ENCODE results near the gene GADL1.

GADL1 gene

DNA sequence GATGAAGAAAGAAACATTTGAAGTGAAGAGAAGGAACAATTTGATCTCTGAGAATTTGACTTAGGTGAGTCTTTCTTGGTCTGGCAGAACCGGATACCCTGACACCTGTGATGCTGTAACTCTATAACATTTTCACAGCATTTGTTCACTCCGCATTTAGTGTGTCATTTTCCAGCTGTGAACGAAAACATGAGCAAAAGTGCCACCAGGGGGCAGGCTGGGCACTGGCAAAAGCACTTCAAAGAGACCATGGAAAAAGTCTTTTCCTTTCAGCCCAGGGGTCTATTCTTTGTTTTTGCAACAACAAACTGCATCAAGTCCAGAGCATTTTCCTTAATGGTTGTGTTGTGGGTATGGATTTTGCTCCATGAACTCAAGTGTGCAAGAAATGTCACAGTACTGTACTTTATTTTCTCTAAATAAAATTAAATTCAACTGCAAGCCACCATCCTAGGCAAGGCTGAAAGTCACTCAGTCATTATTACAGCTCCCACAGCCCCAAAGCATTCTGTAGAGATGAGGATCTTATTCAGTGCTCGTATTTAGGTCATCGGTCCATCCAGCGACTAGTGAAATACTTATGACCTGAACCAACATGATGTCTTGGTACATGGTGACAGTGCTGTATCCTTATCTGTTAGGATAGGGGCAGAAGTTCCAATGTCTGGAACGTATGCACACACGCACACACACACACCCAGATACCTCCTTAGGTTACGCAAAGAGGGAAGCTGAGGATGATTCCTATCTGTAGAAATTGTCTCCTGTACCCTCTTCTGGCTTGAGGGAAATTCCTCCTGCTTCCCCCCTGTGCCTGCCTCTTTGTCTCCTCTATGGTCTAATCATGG lies 125.5 kb downstream of the GADL1 start:
- H3K36me3 Mint-ChIP-seq, result no peaks in the 10 kb centered on the region
- no peaks in the 10 kb centered on the region for H3K9me3 Mint-ChIP-seq
- H3K27ac Mint-ChIP-seq, result no peak overlapping the region
- peak; percentile 36 for DNase-seq
- no peaks in the 10 kb centered on the region for H3K4me1 Mint-ChIP-seq
- no peak overlapping the region for H3K4me3 Mint-ChIP-seq
- ATAC-seq (replicated peaks), result peak; percentile 41 to 44
- H3K27me3 Mint-ChIP-seq, result peaks cover 0 to 6% of the 10 kb centered on the region in 2 donors

- Mint-ChIP-seq H3K4me3 (no peak overlapping the region), H3K36me3 (no peaks in the 10 kb centered on the region), H3K9me3 (no peaks in the 10 kb centered on the region), H3K27ac (no peak overlapping the region), H3K4me1 (no peaks in the 10 kb centered on the region), H3K27me3 (peaks cover 0 to 6% of the 10 kb centered on the region in 2 donors)
- ATAC-seq (replicated peaks) (no peak), DNase-seq (no peak)
These were observed 126.4 kb downstream of the GADL1 start for GRCh38 chr3:30768046-30768445.

DNA sequence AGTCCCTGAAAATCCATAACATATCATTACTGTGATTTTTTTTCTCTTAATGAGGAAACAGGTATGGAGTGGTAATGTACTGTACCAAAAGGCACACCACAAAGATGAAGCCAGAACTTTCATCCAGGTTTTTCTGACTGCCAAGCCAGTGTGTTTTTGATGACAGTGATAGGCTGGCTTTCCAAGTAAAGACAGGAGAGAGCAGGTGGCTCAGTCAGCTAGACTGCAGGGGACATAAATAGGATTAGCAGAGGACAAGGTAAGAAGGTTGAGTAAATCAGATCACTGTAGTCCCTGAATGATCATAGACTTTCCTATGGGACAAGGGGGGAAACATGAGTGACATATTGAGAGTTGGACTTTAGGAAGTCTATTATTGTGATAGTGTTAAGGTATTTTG lies 127.9 kb downstream of the GADL1 start:
- DNase-seq, result no peak
- Mint-ChIP-seq H3K36me3 (no peaks in the 10 kb centered on the region), H3K9me3 (no peaks in the 10 kb centered on the region), H3K4me3 (no peak overlapping the region), H3K27ac (no peak overlapping the region), H3K4me1 (no peaks in the 10 kb centered on the region), H3K27me3 (peaks cover 0 to 6% of the 10 kb centered on the region in 2 donors)
- no peak for ATAC-seq (replicated peaks)

GRCh38 chr3:30764891-30765290 lies 129.6 kb downstream of the GADL1 start:
- no peak overlapping the region for H3K4me3 Mint-ChIP-seq
- H3K9me3 Mint-ChIP-seq, result no peaks in the 10 kb centered on the region
- peaks cover 0 to 6% of the 10 kb centered on the region in 2 donors for H3K27me3 Mint-ChIP-seq
- no peak for ATAC-seq (replicated peaks)
- no peaks in the 10 kb centered on the region for H3K36me3 Mint-ChIP-seq
- no peaks in the 10 kb centered on the region for H3K4me1 Mint-ChIP-seq
- H3K27ac Mint-ChIP-seq, result no peak overlapping the region
- DNase-seq, result no peak

- H3K4me1 Mint-ChIP-seq, result no peaks in the 10 kb centered on the region
- no peaks in the 10 kb centered on the region for H3K36me3 Mint-ChIP-seq
- H3K27ac Mint-ChIP-seq, result no peak overlapping the region
- ATAC-seq (replicated peaks) (no peak), DNase-seq (no peak)
- peaks cover 0 to 6% of the 10 kb centered on the region in 2 donors for H3K27me3 Mint-ChIP-seq
- H3K9me3 Mint-ChIP-seq, result no peaks in the 10 kb centered on the region
- H3K4me3 Mint-ChIP-seq, result no peak overlapping the region
These were observed 130.2 kb downstream of the GADL1 start for GRCh38 chr3:30764281-30764680.

- Mint-ChIP-seq H3K27ac (no peak overlapping the region), H3K9me3 (no peaks in the 10 kb centered on the region), H3K4me3 (no peak overlapping the region), H3K27me3 (no peaks in the 10 kb centered on the region), H3K4me1 (no peaks in the 10 kb centered on the region), H3K36me3 (no peaks in the 10 kb centered on the region)
- no peak for ATAC-seq (replicated peaks)
- no peak for DNase-seq
These were observed 133.1 kb downstream of the GADL1 start for GRCh38 chr3:30761374-30761773.

DNA sequence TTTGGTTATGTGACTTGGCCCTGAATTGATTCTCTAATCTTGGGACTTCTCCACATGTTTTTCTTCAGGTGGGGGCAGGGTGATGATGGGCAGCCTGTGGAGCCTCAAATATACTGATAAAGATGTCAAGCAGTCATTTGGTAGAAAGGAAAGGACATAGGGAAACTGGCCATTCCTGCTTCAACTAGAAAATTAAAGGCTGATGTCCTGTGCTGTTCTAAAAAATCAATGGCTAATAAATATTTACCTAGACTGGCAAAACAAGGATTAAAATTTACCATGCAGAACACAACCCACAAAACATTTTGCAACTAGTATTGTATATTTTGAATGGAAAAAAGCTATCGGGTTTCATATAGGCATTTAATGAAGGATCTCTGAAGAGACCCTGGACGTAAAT lies 133.7 kb downstream of the GADL1 start:
- H3K27ac Mint-ChIP-seq, result no peak overlapping the region
- no peak for DNase-seq
- no peaks in the 10 kb centered on the region for H3K27me3 Mint-ChIP-seq
- no peak for ATAC-seq (replicated peaks)
- H3K36me3 Mint-ChIP-seq, result no peaks in the 10 kb centered on the region
- H3K4me3 Mint-ChIP-seq, result no peak overlapping the region
- H3K9me3 Mint-ChIP-seq, result no peaks in the 10 kb centered on the region
- peaks cover 2% of the 10 kb centered on the region in 2 donors for H3K4me1 Mint-ChIP-seq

GRCh38 chr3:30760040-30760695 lies 134.3 kb downstream of the GADL1 start:
- Mint-ChIP-seq H3K4me1 (peaks cover 3 to 6% of the 10 kb centered on the region in 2 donors), H3K27me3 (no peaks in the 10 kb centered on the region), H3K9me3 (no peaks in the 10 kb centered on the region), H3K36me3 (no peaks in the 10 kb centered on the region), H3K4me3 (no peak overlapping the region), H3K27ac (no peak overlapping the region)
- no peak for ATAC-seq (replicated peaks)
- no peak for DNase-seq

GRCh38 chr3:30756218-30756617 lies 138.2 kb downstream of the GADL1 start:
- Mint-ChIP-seq H3K27me3 (no peaks in the 10 kb centered on the region), H3K27ac (no peak overlapping the region), H3K36me3 (no peaks in the 10 kb centered on the region), H3K9me3 (no peaks in the 10 kb centered on the region), H3K4me3 (no peak overlapping the region), H3K4me1 (peaks cover 17 to 20% of the 10 kb centered on the region in 2 donors)
- DNase-seq, result no peak
- no peak for ATAC-seq (replicated peaks)

DNA sequence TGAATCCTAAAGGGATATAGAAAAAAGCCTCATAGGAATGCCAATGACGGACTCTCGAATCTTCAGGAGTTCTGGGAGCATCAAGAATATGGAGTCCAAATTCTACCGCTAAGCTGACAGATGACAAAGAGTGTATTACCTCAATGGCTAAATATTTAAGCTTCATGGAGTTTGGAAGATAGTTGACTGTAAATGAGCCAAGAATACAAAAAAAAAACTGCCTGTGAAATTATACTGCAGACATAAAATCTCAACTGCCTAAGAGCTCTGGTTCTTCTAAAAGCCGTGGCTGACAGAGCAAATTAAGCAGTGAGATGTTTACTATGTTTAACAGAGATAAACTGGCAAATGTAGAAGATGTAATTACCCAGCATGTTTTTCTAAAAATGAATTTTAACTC lies 140.0 kb downstream of the GADL1 start:
- Mint-ChIP-seq H3K27ac (no peak overlapping the region), H3K27me3 (no peaks in the 10 kb centered on the region), H3K9me3 (no peaks in the 10 kb centered on the region), H3K36me3 (no peaks in the 10 kb centered on the region), H3K4me3 (no peak overlapping the region), H3K4me1 (peaks cover 20 to 32% of the 10 kb centered on the region in 2 donors)
- ATAC-seq (replicated peaks) (no peak), DNase-seq (no peak)

DNA sequence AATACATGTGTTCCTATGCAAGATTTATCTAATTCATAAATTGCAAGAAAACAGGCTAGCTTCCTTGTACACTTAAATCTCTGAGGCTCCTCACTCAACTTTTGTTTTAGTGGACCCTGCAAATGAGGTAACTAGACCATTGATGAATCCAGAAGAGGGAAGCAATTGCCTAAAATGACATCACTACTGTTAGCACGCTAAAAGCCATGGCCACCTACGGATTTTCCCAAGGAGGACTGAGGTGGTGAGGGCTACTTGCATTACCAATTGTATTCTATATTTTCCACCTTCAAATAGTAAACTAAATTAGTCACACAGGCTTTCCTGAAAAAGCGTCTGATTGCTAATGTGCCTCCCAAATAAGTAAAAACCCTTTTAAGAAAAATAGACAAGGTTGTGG lies 140.7 kb downstream of the GADL1 start:
- no peaks in the 10 kb centered on the region for H3K36me3 Mint-ChIP-seq
- no peaks in the 10 kb centered on the region for H3K27me3 Mint-ChIP-seq
- no peak for DNase-seq
- peaks cover 25 to 38% of the 10 kb centered on the region in 2 donors for H3K4me1 Mint-ChIP-seq
- no peak overlapping the region for H3K27ac Mint-ChIP-seq
- no peak for ATAC-seq (replicated peaks)
- H3K9me3 Mint-ChIP-seq, result no peaks in the 10 kb centered on the region
- no peak overlapping the region for H3K4me3 Mint-ChIP-seq

GRCh38 chr3:30752970-30753369 lies 141.5 kb downstream of the GADL1 start:
- H3K9me3 Mint-ChIP-seq, result no peaks in the 10 kb centered on the region

GRCh38 chr3:30752491-30752890 lies 142.0 kb downstream of the GADL1 start:
- no peaks in the 10 kb centered on the region for H3K36me3 Mint-ChIP-seq
- H3K27ac Mint-ChIP-seq, result no peak overlapping the region
- no peak for DNase-seq
- H3K4me1 Mint-ChIP-seq, result peaks cover 25 to 39% of the 10 kb centered on the region in 2 donors
- no peak for ATAC-seq (replicated peaks)
- no peak overlapping the region for H3K4me3 Mint-ChIP-seq
- H3K9me3 Mint-ChIP-seq, result no peaks in the 10 kb centered on the region
- H3K27me3 Mint-ChIP-seq, result no peaks in the 10 kb centered on the region

More at GRCh38 chr3:30752970-30753369, 141.5 kb downstream of the GADL1 start:
- ATAC-seq (replicated peaks) (no peak), DNase-seq (no peak)
- Mint-ChIP-seq H3K27ac (no peak overlapping the region), H3K4me1 (peaks cover 25 to 39% of the 10 kb centered on the region in 2 donors), H3K27me3 (no peaks in the 10 kb centered on the region), H3K4me3 (no peak overlapping the region), H3K36me3 (no peaks in the 10 kb centered on the region)

DNA sequence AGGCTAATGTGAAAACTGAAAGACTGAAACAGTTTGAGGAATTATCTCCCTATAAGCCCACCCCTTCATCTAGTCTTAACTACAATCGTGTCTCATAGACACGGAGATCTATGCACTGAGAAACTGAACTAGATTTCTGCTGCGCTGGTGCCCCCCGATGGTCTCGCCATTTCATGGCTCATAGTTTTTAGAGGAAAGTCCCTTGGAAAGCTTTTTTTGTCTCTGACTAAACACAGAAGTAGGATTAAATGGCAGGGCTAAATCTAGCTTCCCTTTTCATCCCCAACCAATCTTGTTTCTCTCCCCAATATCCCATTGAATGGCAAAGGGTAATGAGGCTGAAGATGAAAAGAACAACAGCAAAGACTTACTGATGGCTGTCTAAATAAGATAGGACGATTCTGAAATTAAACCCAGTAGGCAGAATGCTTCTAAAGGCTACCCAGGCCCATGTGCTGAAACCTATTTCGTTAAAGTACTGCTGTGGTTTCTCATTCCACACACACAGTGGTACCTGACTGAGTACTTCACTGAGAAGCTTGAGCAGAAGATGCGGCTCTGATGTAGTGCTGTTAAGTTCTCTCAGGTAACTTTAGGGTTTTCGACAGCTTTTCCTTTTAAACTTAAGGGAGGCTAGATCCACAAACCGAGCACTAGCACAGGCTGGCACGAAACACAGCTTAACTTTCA lies 142.7 kb downstream of the GADL1 start:
- H3K36me3 Mint-ChIP-seq, result no peaks in the 10 kb centered on the region
- peaks cover 25 to 39% of the 10 kb centered on the region in 2 donors for H3K4me1 Mint-ChIP-seq
- H3K27me3 Mint-ChIP-seq, result no peaks in the 10 kb centered on the region
- no peaks in the 10 kb centered on the region for H3K9me3 Mint-ChIP-seq
- peak overlapping the region; percentile 2 to 29 for H3K4me3 Mint-ChIP-seq
- ATAC-seq (replicated peaks) (peak; percentile 79 to 84), DNase-seq (peak; percentile 51)
- peak overlapping the region; percentile 84 for H3K27ac Mint-ChIP-seq
